ENCODE results near the gene ANKRD63. TPM values are rescaled to one million over a fixed set of nuclear protein-coding genes. Genes with fewer than 3 reads are reported as not detected.
A peak's percentile ranks its signal among the peaks of the same experiment; 100 is the strongest.

The ANKRD63 gene
- total RNA-seq, 2 experiments from 2014 or later, result not detected

DNA sequence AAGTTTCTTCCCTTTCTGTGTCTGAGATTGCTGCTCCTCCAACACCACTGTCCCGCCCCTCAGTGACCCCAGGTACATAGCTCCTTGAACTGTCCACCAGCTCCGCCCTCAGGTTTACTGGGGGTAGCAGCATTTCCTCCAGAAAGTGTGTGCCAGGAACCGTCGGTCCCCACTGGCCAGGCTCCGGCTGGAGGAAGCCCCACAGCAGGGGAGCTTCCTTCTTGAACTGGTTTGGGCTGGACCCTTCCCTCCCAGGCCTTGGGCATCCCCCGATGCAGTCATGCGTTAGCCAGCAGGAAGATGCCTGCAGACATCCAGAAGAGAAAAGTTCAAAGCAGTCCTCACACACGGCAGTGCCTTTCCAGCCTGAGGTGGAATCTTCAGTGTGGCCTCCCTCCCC is 24.3 kb downstream of the ANKRD63 start:
- Mint-ChIP-seq H3K4me3 (no peak overlapping the region), H3K4me1 (peaks cover 5% of the 10 kb centered on the region), H3K27me3 (peaks cover 23% of the 10 kb centered on the region), H3K36me3 (ENCODE audit: low read depth) (no peaks in the 10 kb centered on the region), H3K27ac (no peak overlapping the region), H3K9me3 (no peaks in the 10 kb centered on the region)
- no peak for DNase-seq
- ChIA-PET POLR2A (interaction anchor here (0.7 kb wide), 1 partner anchor 11 kb away, joined by 3 read pairs; no protein-coding TSS in a partner anchor), CTCF (interaction anchor here (1.4 kb wide), 1 partner anchor 41 kb away, joined by 3 read pairs; no protein-coding TSS in a partner anchor)

DNA sequence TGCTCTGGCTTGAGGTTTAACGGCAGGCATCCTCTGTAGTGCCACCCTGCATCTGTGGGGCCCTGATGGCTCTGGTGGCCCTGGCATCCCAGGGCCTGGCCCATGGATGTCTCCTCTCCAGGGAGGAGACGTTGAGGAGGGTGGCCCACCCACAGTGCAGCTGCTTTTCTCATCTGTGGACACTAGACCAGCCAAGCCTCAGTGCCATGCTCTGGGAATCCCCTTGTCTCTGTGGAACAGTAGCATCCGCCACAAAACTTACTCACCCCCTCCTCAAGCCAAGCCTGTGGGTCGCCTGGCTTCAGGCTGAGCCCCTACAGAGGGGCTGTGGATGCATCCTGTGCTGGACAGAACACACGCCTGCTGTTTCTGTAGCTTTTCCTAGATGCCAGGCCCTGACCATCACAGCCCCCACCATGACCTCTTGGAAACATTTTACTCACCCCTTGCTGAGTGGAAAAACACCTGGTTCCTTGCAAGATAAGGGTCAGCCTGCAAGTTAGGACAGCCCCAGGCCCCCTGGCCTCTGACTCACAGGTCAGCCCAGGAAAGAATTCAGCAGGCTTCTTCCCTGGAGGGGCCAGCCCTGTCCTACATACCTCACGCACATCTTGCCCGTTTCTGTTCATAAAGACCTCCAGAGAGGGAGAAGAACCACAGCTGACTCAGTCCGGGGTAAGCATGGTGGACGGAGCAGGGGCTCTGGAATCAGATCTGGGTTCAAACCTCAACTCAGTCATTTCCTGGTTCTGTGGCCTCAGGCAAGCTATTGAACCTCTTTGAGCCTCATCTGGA is 25.0 kb downstream of the ANKRD63 start:
- Mint-ChIP-seq H3K9me3 (no peaks in the 10 kb centered on the region), H3K4me3 (no peak overlapping the region), H3K36me3 (ENCODE audit: low read depth) (no peaks in the 10 kb centered on the region), H3K4me1 (peaks cover 10% of the 10 kb centered on the region), H3K27ac (no peak overlapping the region), H3K27me3 (peaks cover 30% of the 10 kb centered on the region)
- POLR2A ChIA-PET, result interaction anchor here (0.7 kb wide), 1 partner anchor 10 kb away, joined by 3 read pairs; no protein-coding TSS in a partner anchor
- CTCF ChIA-PET, result interaction anchor here (1.4 kb wide), 1 partner anchor 40 kb away, joined by 3 read pairs; no protein-coding TSS in a partner anchor
- DNase-seq, result no peak

DNA sequence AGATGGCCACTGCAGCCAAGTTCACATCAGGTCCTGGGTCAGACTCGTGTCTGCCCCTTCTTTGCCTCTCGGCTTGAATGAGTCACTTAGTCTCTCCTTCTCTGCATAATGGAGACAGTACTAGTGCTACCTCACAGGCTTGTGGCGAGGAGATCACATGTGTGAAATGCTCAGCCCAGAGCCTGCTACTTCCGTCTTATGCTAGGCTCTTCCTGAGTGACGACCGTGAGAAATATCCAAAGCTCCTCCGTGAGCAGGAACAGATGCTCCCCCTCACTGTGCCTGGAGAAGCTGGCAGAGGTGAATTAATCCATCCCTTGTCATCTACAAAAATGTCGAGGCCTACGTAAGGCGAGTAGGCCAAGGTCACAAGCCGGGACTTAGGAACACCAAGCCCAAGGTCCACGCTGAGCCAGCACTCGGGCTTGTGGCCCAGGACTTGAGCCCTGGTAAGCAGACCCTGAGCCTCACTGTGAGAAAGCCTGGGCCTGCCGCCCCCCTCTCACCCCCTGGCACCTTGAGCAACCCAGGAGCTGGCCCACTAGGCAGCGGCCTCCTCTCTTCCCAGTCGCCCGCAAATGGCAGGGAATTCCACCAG is 26.1 kb downstream of the ANKRD63 start:
- no peaks in the 10 kb centered on the region for H3K36me3 Mint-ChIP-seq (ENCODE audit: low read depth)
- H3K9me3 Mint-ChIP-seq, result no peaks in the 10 kb centered on the region
- no peak for DNase-seq
- H3K4me3 Mint-ChIP-seq, result no peak overlapping the region
- peaks cover 10% of the 10 kb centered on the region for H3K4me1 Mint-ChIP-seq
- ChIA-PET POLR2A (no interaction called here), CTCF (no interaction called here)
- H3K27ac Mint-ChIP-seq, result no peak overlapping the region
- H3K27me3 Mint-ChIP-seq, result peaks cover 31% of the 10 kb centered on the region

DNA sequence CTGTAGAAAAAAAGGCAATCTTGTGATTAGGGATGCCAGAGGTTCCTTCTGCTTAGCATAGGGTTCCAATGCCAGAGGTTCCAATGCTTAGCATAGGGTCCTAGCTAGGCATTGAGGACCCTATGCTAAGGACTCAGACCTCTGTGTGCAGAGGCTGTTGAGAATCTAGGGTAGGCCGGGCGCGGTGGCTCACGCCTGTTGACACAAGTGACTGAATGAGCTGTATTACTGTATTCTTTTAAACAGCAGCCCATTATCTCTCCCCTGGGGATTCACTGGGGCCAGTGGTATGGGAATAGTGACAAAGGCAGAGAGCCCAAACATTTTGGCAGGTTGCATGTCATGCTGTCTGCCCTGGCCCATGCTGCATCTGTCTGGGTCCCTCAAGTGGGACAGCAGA is 27.8 kb downstream of the ANKRD63 start:
- H3K4me3 Mint-ChIP-seq, result no peak overlapping the region
- POLR2A ChIA-PET, result interaction anchor here (1.1 kb wide), 1 partner anchor 16 kb away, joined by 3 read pairs; the partner anchor contains the start of gene PAK6
- peaks cover 10% of the 10 kb centered on the region for H3K4me1 Mint-ChIP-seq
- peaks cover 39% of the 10 kb centered on the region for H3K27me3 Mint-ChIP-seq
- no peak overlapping the region for H3K27ac Mint-ChIP-seq
- H3K9me3 Mint-ChIP-seq, result no peaks in the 10 kb centered on the region
- no peak for DNase-seq
- no peaks in the 10 kb centered on the region for H3K36me3 Mint-ChIP-seq (ENCODE audit: low read depth)
- CTCF ChIA-PET, result interaction anchor here (0.6 to 2.0 kb wide), 5 partner anchors 9 to 103 kb away, joined by 4 to 7 read pairs (median 4); no protein-coding TSS in a partner anchor

DNA sequence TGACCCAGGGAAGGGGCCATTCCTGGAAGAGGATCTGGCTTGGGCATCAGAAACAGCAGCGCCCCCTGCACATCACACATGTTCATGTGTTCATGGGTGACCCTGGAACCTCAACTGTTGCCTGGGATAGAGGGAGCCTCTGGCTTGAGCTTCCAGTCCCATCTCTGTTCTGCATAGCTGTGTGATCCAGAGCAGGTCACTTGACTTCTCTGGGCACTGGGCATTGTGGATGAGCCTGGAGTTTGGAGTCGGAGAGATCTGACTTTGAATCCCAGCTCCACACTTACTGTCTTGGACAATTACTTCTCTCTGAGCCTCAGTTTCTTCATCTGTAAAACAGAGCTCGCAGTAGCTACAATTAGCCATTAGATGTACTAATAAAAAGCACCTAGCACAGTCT is 28.4 kb downstream of the ANKRD63 start:
- Mint-ChIP-seq H3K4me1 (peaks cover 10% of the 10 kb centered on the region), H3K36me3 (ENCODE audit: low read depth) (no peaks in the 10 kb centered on the region), H3K9me3 (no peaks in the 10 kb centered on the region), H3K27me3 (peaks cover 39% of the 10 kb centered on the region), H3K4me3 (no peak overlapping the region), H3K27ac (no peak overlapping the region)
- ChIA-PET CTCF (interaction anchor here (0.6 to 2.0 kb wide), 7 partner anchors 10 to 102 kb away, joined by 4 to 7 read pairs (median 4); no protein-coding TSS in a partner anchor), POLR2A (interaction anchor here (1.1 kb wide), 1 partner anchor 15 kb away, joined by 3 read pairs; the partner anchor contains the start of gene PAK6)
- no peak for DNase-seq

DNA sequence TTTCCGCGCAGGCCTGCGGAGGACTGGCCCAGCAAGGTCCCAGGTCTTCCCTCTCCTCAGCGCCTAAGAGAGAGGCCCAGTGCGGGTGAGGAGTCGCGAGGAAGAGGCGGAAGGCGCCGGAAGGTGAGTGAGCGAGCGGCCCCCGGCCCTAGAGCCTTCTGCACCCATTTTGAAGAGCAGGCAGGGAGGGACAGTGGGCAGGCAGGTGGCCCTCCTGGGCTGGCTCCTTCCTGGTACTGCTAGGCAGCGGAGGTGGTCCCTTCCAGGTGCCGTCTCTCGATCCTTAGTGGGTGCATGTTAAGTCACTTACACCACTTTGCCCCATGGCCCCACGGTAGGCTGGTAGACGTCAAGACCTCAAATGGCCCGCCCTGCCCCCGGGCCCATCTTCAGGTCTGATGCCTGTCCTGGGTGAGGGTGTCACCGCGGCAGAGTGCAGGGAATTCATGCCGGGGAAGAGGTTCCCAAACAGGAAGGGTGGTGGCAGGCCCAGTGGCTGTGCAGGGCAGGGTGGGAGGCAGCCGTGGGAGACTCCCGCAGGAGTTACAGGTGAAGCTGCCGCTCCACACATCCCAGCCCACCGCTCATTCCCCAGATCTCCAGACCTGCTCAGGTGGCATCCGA is 29.6 kb downstream of the ANKRD63 start:
- Mint-ChIP-seq H3K9me3 (no peaks in the 10 kb centered on the region), H3K27ac (no peak overlapping the region), H3K27me3 (peaks cover 39% of the 10 kb centered on the region), H3K36me3 (ENCODE audit: low read depth) (no peaks in the 10 kb centered on the region), H3K4me1 (peaks cover 10% of the 10 kb centered on the region), H3K4me3 (peak overlapping the region; percentile 56)
- ChIA-PET POLR2A (interaction anchor here (1.1 kb wide), 1 partner anchor 15 kb away, joined by 4 read pairs; the partner anchor contains the start of gene PAK6), CTCF (interaction anchor here (1.0 to 1.6 kb wide), 2 partner anchors 21 to 26 kb away, joined by 4 to 5 read pairs; no protein-coding TSS in a partner anchor)
- DNase-seq, result no peak

DNA sequence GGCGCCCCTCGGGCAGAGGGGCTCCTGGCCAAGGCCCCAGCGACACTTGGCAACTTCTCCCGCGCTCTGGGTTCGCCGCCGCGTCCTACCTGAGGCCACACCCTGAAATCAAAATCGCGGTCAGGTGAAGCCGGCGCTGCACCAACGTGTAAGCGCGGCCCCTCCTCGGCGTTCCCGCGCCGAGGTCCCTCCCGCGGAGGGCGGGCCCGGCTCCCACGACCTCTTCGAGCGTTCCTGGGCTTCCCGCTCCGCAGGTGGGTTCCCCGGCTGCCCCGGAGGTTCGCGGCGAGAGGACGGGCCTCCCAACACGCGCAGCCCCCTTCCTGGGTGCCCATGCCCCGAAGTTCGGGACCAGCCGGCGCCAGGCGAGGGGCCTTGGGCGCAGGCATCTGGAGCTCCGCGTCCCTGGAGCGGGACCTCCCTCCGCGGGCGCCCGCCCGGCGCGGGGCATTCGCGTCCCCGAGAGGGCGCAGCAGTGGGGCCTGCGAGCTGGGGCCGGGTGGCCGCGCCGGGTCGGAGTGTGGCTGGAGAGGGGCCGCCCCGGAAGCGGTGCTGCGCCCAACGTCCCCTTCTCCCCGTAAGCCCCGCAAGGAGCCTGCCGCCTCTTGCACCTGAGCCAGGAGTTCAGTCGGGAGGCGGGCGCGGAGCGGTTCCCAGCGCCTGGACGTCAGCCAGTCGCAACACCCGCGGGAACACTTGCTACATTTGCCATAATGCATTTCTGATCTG is 30.3 kb downstream of the ANKRD63 start:
- ChIA-PET CTCF (no interaction called here), POLR2A (interaction anchor here (1.1 kb wide), 1 partner anchor 14 kb away, joined by 4 read pairs; the partner anchor contains the start of gene PAK6)
- no peak for DNase-seq
- Mint-ChIP-seq H3K36me3 (ENCODE audit: low read depth) (no peaks in the 10 kb centered on the region), H3K9me3 (no peaks in the 10 kb centered on the region), H3K27ac (no peak overlapping the region), H3K4me3 (peak overlapping the region; percentile 56), H3K4me1 (peaks cover 10% of the 10 kb centered on the region), H3K27me3 (peaks cover 39% of the 10 kb centered on the region)

DNA sequence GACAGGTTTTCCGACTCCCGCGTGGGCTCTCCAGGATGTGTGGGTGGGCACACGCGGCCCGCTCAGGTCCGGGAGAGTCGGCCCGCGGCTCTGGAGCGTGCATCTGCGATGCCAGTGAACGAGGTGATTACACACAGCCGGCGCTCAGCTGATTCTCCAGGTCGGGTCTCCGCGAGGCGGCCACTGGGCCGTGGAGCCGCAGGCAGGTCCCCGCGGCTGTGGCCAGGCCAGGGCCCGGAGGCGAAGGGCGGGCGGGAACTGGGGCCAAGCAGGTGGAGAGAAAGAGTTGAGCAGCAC is 30.8 kb downstream of the ANKRD63 start:
- ChIA-PET POLR2A (interaction anchor here (1.1 kb wide), 1 partner anchor 14 kb away, joined by 4 read pairs; the partner anchor contains the start of gene PAK6), CTCF (no interaction called here)
- no peak overlapping the region for H3K27ac Mint-ChIP-seq
- no peaks in the 10 kb centered on the region for H3K36me3 Mint-ChIP-seq (ENCODE audit: low read depth)
- H3K4me3 Mint-ChIP-seq, result no peak overlapping the region
- H3K27me3 Mint-ChIP-seq, result peaks cover 39% of the 10 kb centered on the region
- no peak for DNase-seq
- no peaks in the 10 kb centered on the region for H3K9me3 Mint-ChIP-seq
- H3K4me1 Mint-ChIP-seq, result peaks cover 10% of the 10 kb centered on the region

DNA sequence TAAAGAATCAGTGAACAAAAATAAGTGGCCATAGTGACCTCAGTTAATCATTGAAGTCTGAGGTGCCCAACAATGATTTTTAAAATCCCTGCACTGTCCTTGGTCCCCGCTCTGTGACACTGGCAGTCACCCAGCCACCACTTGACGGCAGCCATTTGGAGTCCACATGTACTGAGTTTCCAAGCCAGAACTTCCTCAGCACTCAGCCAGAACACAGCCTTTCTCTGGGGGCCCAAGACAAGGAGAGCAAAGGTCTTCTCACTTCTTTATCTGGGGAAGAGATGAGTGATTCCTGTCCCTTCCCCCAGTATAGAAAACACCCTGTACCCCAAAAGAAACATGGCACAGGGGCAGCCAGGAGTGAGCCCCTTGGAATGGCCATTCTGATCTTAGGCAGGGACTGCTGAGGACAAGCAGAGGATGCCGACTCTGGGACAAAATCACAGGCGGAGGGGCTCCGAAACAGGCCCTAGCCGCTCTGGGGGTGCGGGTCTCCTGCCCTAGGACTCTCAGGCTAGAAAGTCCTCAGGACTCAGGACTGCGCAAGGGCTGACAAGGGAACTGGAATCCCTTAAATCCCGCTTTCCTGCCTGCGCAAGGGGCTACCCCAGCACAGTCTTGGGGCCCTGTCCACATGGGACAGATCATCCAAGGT is 31.3 kb downstream of the ANKRD63 start:
- no peak for DNase-seq
- Mint-ChIP-seq H3K9me3 (no peaks in the 10 kb centered on the region), H3K4me1 (peaks cover 10% of the 10 kb centered on the region), H3K27me3 (peaks cover 39% of the 10 kb centered on the region), H3K27ac (no peak overlapping the region), H3K36me3 (ENCODE audit: low read depth) (no peaks in the 10 kb centered on the region), H3K4me3 (no peak overlapping the region)
- POLR2A ChIA-PET, result no interaction called here
- CTCF ChIA-PET, result interaction anchor here (1.5 kb wide), 1 partner anchor 34 kb away, joined by 4 read pairs; no protein-coding TSS in a partner anchor

DNA sequence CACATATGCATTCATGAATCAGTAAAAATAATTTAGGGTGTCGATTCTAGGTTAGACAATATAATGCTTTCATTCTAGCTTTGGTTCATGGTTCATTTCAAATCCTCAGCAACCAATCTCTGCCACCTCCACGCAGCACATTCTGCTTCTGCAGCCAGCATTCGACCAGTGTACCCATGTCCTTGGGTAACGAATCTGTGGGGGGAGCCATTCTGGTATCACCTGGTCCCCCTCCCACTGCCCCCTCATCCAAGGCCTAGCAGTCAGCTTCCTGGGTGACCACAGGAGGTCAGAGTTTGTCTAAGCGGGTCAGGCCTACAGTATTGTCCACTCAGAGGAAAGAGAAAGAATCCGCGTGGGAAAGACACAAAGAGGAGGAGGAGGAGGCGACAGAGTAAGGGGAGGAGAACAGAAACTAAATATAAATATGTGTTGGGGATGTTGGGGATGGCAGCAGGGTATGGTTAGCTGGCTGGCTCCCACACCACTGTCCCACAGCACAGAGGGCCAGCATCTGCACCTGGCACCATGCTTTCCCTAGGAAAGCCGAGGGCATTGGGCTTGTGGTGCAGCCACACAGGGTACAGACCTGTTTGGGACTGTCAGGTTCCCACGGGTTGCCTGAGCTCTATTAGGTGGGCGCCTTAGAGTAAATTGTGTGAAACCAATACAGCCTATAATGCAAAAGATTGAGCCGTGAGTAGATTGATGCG is 31.9 kb downstream of the ANKRD63 start:
- peaks cover 39% of the 10 kb centered on the region for H3K27me3 Mint-ChIP-seq
- no peak overlapping the region for H3K4me3 Mint-ChIP-seq
- H3K4me1 Mint-ChIP-seq, result peaks cover 8% of the 10 kb centered on the region
- no peaks in the 10 kb centered on the region for H3K36me3 Mint-ChIP-seq (ENCODE audit: low read depth)
- H3K27ac Mint-ChIP-seq, result no peak overlapping the region
- ChIA-PET POLR2A (no interaction called here), CTCF (interaction anchor here (1.5 to 1.6 kb wide), 2 partner anchors 33 to 59 kb away, joined by 3 to 4 read pairs; no protein-coding TSS in a partner anchor)
- H3K9me3 Mint-ChIP-seq, result no peaks in the 10 kb centered on the region
- DNase-seq, result no peak

DNA sequence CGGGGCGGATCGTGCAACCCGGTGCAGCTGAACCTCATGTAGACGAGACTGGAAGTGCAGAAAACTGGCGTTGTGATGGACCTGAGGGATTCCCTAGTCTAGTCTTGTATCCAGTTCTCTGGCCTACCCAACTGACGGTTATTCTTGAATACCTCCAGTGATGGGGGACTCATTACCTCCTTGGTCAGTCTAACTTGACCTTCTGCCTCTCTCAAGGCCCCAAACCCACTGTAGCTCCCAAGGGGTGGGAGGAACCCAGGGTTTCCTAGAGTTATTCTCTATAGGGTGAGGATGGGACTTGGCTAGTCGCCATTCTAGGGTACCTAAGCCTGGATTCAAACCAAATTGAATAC is 32.6 kb downstream of the ANKRD63 start:
- Mint-ChIP-seq H3K4me1 (peaks cover 8% of the 10 kb centered on the region), H3K4me3 (no peak overlapping the region), H3K27me3 (peaks cover 39% of the 10 kb centered on the region), H3K9me3 (no peaks in the 10 kb centered on the region), H3K36me3 (ENCODE audit: low read depth) (no peaks in the 10 kb centered on the region), H3K27ac (no peak overlapping the region)
- CTCF ChIA-PET, result interaction anchor here (1.5 to 1.6 kb wide), 2 partner anchors 33 to 59 kb away, joined by 3 to 4 read pairs; no protein-coding TSS in a partner anchor
- POLR2A ChIA-PET, result no interaction called here
- no peak for DNase-seq
